ENCODE data around the gene TMEM106B. TPM values are rescaled to one million over a fixed set of nuclear protein-coding genes. Genes with fewer than 3 reads are reported as not detected.

The TMEM106B gene
- total RNA-seq, 1 donor from 2014 or later: 57.6 TPM

Other genes starting within 250 kb of the TMEM106B start
- 1.7 TPM for gene VWDE, start 192.6 kb downstream of the TMEM106B start, total RNA-seq

All from mucosa of gallbladder (tissue), 1 donor.